ENCODE data around the gene FAM222B.

The FAM222B gene

DNA sequence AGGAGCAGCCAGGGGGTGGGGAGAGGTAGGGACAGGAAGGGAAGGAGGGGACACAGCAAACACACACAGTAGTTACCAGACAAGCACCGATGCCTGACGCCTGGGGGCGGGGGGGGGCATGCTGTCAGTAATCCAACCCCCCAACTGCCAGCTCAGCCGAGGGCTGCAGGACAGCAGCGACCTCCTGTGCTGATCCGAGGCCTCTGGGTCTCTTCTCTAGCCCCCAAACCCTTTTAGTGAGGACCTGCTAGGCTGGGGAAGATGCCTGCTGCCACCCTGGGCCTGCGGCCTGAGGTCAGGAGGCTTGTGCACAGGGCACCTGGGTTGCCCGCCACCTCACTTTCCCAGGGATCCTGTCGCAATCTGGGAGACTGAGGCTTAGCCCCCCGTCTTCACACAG lies 43.4 kb upstream of the FAM222B start:
- DNase-seq (ENCODE audit: low read depth) = no peak
- TF ChIP-seq, protein P1, sequence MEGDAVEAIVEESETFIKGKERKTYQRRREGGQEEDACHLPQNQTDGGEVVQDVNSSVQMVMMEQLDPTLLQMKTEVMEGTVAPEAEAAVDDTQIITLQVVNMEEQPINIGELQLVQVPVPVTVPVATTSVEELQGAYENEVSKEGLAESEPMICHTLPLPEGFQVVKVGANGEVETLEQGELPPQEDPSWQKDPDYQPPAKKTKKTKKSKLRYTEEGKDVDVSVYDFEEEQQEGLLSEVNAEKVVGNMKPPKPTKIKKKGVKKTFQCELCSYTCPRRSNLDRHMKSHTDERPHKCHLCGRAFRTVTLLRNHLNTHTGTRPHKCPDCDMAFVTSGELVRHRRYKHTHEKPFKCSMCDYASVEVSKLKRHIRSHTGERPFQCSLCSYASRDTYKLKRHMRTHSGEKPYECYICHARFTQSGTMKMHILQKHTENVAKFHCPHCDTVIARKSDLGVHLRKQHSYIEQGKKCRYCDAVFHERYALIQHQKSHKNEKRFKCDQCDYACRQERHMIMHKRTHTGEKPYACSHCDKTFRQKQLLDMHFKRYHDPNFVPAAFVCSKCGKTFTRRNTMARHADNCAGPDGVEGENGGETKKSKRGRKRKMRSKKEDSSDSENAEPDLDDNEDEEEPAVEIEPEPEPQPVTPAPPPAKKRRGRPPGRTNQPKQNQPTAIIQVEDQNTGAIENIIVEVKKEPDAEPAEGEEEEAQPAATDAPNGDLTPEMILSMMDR (IDR thresholded peaks at IDR 0.05; ENCODE audit: control insufficient read depth, extremely low read depth, insufficient read depth) = no peak
- no peak overlapping the region for H3K4me3 ChIP-seq (ENCODE audit: low read depth, low read length)

DNA sequence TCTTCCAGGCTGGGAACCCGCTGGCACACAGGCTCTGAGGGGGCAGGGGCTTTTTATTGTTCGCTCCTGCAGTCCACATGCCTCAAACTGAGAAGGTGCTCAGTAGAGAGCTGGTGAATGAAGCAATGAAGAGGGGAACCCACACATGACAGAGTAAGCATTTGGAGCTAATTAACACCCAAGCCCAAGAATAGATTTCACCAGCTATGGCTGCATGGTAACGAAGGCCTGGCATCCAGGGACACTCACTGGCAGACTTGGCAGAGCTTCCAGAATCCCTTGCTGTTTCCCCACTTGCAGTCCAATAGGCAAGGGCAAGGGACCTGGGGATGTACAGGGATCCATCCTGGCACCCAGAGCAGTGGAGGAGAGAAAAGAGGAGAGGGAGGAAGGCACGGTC lies 42.8 kb upstream of the FAM222B start:
- TF ChIP-seq, protein P1 (IDR thresholded peaks at IDR 0.05; ENCODE audit: control insufficient read depth, extremely low read depth, insufficient read depth) = no peak
- DNase-seq (ENCODE audit: low read depth) = no peak
- H3K4me3 ChIP-seq (ENCODE audit: low read depth, low read length) = no peak overlapping the region

DNA sequence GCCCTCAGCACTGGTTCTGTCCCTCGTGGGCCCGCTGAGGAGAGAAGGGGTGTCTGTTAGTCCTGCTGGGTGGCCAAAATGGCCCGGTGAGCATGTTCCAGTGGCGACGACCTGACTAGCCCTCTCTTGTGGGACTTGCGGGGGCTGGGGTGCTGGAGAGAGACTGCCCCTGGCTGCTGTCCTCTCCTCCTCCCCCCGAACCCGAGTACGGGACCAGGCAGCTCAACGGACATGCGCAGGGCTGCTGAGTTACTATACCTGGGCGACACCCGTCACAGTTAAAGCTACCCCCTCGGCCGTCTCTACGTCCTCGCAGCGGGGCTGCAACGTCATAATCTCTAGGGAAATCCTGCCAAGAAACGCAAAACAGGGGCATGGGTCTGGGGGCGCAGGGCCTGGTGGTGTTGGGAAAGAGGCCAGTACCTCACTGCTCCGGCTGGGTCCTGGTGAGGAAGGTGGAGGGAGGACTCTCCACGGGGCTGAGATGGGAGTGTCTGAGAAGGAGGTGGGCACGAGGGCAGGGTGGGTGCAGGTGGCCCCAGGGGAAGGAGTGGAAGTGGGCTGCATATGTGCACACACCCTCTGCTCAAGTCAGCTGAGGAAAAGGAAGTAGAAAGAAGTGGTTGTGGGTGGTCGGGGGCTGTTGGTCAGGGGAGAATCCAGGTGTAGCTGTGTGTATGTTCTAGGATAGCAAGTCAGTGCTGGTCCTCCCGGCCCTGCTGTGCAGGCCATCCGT lies 41.5 kb upstream of the FAM222B start:
- DNase-seq (ENCODE audit: low read depth) = no peak
- TF ChIP-seq, protein P1 (IDR thresholded peaks at IDR 0.05; ENCODE audit: control insufficient read depth, extremely low read depth, insufficient read depth) = no peak
- H3K4me3 ChIP-seq (ENCODE audit: low read depth, low read length) = no peak overlapping the region

DNA sequence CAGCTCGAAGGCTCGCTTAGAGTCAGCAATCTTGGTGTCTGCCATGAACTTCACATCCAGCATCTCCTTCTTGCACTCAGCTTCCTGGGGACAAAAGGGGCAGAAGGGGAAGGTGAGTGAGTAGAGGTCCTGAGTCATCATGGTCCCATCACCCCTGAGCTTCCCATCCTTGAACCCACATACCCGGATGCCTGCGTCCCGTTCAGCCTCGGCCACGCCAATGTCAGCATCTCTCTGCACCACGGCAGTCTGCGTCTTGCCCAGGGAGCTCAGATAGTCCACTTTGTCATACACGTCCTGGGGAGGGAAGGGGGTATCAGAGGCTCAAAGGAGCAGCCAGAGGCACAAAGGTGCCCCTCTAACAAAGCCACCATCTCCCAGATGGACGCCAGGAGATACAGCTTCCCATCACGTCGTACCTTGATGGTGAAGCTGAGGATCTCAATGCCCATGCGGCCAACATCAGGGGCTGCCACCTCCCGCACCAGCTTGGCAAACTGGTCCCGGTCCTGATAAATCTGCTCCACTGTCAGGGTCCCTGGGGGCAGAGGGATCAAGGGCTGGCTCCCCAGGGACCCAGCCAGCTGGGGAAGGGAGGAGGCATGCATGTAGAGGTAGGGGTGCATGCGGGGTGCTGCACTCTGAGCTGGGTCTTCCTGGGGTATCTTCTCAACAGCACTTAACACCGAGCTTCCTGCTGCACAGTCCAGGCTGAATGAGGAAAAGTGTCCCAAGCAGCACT lies 39.7 kb upstream of the FAM222B start:
- TF ChIP-seq, protein P1 (IDR thresholded peaks at IDR 0.05; ENCODE audit: control insufficient read depth, extremely low read depth, insufficient read depth) = no peak
- no peak for DNase-seq (ENCODE audit: low read depth)
- H3K4me3 ChIP-seq (ENCODE audit: low read depth, low read length) = no peak overlapping the region

DNA sequence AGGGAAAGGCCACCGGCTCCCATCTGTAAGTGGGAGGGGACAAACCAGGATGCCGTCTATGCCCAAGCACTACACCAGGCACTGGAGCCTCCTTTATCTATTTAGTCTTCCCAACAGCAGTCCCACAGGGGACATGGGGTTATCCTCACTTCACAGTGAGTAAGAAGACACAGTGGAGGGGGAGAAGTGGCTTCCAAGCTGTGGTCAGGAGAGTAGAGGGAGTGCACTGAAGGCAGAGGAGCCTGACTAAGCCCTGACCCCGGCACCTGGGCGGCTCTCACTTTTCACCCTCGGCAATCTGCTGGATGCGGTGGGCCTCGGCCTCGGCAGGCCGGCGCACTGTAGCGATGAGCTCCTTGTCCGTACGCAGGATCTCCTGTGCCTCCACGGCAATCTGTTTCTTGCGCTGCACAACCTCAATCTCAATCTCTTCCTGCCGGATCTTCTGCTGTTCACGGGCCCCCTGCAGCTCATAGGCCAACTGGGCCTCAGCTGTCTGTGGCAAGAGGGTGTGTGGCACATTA lies 39.0 kb upstream of the FAM222B start:
- no peak overlapping the region for H3K4me3 ChIP-seq (ENCODE audit: low read depth, low read length)
- TF ChIP-seq, protein P1 (IDR thresholded peaks at IDR 0.05; ENCODE audit: control insufficient read depth, extremely low read depth, insufficient read depth) = no peak
- no peak for DNase-seq (ENCODE audit: low read depth)

DNA sequence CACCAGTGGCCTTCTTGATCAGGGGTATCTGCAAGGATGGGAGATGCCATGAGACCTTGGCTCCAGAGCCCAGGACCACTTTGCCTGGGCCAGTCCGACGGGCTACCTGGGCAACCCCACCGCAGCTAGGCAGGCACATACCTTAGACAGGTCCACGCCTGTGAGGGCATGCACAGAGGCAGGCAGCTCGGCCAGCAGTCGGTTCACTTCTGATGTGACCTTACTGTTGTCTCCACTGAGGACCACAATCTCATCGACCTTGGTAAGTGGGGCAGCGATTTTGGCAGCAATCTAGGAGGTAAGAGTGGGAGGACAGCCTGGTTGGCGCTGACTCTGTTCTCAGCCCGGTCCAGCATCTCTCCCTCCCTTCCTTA lies 38.0 kb upstream of the FAM222B start:
- no peak for DNase-seq (ENCODE audit: low read depth)
- no peak overlapping the region for H3K4me3 ChIP-seq (ENCODE audit: low read depth, low read length)
- TF ChIP-seq, protein P1 (IDR thresholded peaks at IDR 0.05; ENCODE audit: control insufficient read depth, extremely low read depth, insufficient read depth) = no peak
